NCI-H1092 treated with DMSO at 0.1 percent for 48 hours (cell line): ENCODE measurements around the gene VTI1A.

Experiments used
- DNase-seq: peaks from one replicate; lab custom pipeline; 2025; lab: John Stamatoyannopoulos, UW

Gene VTI1A

DNA sequence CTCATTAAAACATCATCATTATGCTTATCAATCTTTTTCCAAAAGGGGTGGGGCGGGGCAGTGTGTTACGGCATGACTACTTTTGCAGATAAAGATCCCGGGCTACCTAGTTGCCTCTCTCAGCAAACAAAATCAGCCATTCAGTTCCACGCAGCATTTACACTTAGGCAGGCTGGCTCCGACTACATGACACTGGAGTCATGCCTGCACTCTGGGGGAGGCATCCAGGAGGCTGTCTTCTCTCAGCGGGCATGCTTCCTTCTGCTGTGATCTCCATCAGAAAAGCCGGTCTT is 309.2 kb downstream of the VTI1A start:
- no peak for DNase-seq

DNA sequence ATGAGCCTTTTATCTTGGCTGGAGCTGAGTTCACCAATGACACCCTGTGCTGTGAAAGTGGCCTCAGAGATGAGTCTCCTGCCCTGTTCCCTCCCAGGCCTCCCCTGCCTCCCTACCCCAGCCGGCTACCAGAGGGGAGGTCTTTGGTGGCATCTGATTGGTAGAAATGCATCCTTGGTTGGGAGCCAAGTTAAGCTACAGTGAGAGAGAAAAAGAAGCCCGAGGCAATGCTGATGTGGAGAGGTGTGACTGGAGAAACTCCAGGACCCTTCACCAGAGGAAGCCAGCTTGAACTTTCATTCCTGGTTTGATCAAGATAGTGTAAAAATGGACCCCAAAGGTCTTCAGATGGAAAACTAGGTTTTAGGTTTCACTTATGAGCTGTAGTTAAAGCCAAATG is 311.9 kb downstream of the VTI1A start:
- no peak for DNase-seq

DNA sequence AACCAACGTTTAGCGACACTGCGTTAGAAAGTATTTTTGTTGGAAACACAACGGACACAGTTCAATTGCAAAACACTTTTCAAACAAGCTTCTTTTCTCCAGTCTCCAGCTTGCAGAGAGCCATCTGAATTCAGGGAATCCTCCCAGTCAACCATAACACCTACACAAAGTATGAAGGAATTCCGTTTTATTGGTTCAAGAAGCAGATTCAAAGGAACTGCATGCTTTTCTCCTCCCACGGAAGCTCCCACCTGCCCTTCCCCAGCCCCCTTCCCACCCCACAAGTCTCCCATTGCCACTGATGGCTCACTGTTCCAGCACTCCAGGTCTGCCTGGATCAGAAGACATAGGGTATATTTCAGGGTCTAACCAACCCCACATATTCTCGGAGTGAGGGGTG is 312.5 kb downstream of the VTI1A start:
- no peak for DNase-seq

DNA sequence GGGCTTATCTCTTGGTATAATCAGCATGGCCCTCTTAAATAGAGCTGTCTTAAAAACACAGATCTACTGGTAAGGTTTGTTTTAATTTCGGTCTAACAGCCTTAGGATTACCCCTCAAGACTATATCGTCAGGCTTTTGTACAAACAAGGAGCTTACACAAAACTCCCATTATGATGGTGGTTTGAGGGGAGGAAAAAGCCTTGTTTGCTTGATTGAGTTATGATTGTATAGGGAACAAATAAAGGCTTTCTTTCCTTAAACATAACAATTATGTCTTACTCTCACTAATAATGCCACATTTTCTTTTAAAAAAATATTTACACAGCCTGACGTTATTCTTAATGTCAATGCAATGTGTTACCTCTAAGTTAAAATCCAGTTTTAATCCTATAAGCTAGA is 314.2 kb downstream of the VTI1A start:
- no peak for DNase-seq

DNA sequence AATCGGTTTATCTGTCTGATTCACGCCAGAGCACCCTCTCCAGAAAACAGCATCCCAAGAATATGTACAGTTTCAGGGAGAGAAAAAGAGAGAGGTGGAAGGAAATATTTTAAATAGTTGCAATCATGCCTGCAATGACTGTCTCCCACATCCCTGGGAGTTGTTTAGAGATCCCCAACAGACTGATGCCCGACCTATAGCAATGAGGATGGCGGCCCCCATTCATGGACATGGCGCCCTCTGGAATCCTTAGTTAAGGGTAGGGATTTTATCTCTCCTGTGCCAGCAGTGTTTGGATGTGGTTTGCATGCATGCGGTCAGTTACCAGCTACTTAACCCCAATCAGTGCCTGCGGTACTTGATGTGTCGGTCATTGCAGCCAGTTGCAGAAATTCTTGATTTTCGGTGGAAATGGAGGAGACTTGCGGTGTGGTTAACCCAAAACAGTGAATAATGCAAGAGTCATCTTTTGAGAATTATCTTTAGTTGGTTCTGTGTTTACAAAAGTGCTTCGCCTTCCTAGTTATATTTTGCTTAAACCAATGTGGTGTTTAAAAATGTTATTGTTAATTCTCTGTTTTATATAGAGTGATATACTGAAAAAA is 317.0 kb downstream of the VTI1A start:
- no peak for DNase-seq

DNA sequence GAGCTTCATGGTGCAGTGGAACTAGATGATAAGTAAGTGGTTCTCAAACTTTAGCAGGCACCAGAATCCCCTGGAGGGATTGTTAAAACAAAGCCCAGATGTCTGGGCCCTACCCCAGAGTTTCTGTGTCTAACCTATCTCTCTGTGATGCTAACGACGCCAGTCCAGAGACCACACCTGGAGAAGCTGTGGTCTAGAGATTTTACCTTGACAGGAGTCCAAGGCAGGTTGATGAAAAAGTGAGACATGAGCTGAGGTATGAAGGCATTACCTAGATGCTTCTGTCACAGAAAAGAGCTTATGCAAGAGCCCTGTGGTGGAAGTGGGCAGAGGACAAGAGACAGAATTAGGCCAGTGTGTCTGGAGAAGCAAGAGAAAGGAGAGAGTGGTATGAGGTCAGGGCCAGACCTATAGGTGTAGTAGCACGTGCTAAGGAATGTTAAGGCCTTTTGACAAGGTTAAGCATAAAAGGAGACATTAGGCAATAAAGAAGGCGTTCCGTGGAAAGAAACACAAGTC is 318.8 kb downstream of the VTI1A start:
- DNase-seq: no peak

DNA sequence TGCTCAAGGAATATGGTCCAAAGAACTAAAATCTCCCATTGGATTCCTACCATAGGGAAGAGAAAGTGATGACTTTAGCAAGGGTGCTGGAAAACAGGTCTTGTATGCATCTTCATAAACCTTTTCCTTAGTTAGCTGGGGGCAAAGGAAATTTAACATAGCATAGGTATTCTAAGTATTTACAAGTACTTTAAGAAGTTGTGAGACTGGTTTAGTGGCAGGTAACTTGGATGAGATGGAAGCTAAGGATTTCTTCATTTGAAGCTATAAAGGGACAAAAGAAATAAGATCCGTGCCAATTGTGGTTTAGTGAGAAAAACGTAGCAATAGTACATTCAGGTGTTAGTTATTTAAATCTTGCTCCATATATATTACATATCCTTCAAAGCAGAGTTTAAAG is 319.6 kb downstream of the VTI1A start:
- DNase-seq: no peak

DNA sequence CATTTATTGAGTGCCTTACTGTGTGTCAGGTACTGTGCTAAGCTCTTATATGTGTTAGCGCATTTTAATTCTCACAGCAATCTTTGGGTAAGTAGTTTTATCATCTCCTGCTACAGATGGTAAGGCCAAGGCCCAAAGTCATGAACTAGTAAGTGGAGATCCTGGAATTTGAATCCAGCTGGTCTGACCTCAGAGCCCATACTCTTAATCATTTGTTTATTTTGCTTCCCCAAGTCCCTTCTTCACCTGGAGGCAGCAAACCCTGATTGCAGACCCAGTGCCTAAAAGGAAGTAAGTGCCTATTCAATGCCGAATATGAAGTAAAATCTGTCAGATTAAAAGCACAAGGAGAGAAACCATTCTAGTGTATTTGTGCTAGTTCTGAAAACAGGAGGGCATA is 320.1 kb downstream of the VTI1A start:
- no peak for DNase-seq

DNA sequence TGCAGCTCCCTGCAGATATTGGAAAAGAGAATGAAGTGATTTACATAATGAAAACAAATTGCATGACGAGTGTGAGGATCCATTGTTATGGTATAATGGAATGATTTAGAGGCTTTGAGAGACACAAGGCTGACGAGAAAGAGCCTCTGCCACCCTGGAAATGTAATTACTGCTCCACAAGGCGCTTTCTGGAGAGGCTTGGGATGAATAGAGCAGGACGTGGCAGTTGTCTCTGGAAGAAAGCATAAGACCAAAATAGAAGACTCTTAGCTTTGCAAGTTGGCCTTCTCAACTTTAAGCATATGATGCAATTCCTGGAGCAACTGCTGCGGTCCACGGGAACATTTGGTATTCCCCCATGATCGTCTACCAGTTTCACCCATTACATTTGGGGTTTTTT is 321.1 kb downstream of the VTI1A start:
- DNase-seq: no peak

DNA sequence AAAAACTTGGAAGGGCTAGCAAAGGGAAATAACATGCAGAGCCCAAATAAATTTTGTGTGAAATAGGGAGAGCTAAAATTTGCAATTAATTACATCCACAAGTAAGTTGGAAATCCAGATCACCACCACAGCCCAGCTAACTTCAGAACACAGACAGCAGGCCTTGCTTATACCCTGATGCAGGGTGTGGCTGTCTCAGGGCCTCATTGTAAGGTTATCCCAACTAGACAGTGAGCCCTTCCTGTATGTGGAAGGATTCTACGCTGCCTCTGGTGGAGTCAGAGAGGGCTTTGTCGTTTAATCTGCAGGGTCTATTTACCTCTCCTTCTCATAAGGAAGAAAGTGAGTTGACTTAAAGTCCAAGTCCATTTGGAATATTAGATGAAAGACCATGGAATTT is 322.1 kb downstream of the VTI1A start:
- DNase-seq: no peak

DNA sequence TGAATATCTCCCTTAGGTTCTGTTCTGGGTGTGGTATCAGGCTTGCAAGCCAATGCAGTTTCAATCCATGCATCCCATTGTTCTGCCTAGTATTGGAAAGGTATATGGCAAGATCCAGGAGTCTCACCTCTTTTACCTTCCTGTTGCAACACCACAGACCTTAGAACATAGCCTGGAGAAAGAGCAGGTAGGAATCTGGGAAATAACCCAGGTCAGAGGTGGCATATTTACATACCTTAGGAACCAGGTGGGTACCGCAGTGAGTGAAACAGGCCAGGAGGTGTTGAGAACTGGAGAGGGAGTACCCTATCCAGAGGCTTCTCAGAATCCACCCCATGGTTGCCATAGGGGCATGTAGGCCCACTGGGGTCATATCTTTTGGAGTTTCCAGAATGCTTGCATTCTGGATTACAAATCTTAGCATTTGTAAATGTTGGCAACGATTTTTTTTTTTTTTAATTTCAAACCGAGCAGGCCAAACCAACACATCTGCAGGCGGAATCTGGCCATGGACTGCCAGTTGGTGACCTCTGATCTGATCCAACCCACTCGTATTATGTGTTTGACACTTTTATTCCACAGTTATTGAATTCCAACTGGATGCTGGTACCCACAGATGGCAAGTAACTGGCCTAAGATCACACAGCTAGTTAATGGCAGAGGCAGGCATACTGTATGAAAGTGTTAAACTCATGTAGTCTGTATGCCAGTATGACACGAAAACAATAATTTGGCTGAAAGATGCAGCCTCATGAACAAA is 322.8 kb downstream of the VTI1A start:
- DNase-seq: no peak

DNA sequence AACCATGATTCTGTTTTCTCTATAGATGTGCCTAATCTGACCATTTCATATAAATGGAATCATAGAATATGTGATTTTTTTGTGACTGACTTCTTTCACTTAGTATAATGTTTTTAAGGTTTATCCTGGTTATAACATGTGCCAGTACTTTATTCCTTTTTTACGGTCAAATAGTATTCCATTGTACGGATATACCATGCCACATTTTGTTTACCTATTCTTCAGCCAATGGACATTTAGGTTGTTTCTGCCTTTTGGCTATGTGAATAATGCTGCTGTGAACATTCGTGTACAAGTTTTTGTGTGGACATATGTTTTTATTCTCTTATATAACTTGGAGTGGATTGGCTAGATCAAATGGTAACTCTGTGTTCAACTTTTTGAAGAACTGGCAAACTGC is 324.7 kb downstream of the VTI1A start:
- DNase-seq: no peak

DNA sequence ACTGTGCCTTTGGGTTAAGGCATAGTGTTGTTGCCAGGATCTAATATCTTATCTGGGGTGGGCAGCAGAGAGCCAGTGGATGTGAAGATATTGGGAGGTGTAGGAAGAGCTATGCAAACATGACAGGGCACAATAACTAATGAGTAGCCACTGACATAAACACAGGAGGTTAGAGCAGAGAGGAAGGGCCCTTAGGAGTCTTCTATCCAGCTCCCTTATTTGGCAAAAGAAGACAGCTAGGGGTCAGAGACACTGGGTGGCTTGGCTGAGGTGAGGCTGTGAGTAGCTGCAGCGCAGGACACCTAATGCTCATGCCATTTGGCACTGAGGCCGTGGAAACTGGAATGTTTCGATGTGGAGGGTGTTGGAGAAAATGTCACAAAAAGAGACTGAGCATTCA is 326.8 kb downstream of the VTI1A start:
- DNase-seq: no peak

DNA sequence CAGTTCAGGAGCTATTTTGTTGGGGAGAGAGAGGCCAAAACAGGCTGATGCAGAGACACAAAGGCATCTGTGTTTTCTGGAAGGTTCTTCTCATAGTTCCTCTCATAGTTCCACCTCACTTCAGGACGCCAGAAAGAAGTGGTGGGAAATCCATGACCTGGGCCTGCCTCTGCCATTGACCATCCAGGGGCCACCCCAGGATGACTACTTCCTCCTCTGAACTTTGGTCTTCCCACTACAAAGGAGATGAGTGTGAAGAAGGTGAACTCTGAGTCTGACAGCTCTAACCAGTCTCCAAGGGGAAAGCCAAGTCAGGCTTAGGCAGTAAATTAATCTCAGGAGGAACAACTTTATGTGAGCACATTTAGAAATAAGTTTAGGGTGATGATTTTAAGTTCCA is 327.2 kb downstream of the VTI1A start:
- DNase-seq: no peak

DNA sequence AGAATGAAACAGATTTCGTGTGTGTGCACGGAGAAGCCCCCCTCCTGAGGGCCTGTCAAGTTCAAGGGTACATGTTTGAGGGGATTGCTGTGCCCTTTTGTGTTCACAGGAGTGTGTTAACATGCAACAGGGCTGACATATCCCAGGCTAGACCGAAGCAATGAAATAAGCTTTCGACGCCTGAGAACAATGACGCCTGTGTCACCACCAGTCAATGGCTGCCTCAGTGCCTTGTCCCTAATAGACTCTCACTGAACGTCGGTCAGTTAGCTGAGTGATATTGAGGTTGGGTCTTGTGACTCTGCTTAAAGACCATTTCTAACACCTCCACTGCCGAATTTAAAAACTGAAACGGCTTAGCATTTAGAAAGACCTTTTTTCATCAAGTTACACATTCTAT is 327.8 kb downstream of the VTI1A start:
- DNase-seq: no peak

DNA sequence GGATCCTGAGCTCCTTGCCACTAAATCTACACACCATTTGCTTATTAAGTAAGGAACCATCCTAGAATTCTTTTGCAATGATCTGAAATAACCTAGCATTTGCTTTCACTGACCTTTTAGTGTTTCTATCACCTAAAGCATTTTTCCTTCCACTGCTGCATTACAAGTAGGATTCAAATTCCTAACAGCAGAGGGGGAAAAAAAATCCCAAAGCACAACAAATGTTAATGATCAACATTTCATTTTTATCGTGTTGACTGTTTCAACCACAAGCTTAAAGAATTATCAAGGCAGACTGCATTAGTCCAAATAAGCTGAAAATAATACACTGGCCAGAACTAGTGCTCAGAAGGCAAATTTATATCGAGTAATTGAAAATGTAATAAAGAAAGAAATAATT is 328.4 kb downstream of the VTI1A start:
- peak; percentile 58 for DNase-seq

DNA sequence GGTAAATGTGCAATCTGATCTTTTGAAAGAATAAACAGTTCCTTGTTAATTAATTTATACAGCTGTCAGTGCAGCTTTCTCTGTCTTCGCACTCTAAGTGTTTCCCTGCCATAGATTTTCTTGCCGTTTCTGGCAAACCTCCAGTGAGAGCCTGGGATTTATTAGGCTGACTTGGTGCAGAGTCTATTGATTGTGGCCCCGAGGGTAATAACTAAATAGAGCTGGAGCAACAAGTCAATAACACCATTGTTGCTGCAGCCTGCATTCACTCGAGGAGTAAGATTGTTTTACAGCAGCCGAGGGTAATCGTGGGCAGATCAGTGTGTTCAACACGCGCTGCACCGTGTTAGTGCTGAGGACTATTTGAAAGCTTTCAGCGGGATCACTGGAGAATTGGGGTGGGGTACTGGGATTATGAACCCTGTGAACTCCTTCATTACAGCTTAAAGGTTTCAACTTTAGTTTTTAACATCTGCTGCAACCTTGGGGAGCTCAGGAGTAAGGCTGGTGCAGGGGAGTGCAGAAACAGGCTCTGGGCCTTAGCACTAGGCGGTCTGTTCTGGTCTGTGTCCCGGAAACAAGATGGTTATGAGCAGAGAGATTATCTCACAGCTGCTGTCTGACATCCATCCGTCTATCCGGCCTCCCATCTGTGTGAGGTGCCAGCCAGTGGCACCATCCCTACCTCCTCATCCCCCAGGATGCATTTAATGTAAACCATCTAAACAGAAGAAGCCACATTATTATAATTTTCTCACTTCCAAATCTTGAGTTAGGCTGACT is 329.1 kb downstream of the VTI1A start:
- peak; percentile 68 for DNase-seq

DNA sequence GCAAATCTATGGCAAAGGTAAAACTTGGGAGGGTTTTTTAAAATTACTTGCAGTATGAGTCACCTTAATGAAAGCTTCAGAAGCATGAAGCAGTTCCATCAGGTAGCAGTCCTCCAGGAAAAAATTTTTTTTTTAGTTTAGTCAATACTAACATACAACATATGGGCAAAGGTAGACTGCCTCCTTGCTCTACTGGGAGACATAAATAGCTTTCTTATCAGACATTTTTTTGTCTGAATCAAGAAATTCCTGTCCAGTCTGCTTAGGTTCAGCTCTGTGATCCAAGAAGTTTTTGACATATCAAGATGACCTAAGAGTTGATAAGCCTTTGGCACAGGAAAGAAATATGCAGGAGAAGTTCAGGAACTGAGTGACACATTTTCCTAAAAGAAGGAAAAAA is 331.6 kb downstream of the VTI1A start:
- DNase-seq: no peak

DNA sequence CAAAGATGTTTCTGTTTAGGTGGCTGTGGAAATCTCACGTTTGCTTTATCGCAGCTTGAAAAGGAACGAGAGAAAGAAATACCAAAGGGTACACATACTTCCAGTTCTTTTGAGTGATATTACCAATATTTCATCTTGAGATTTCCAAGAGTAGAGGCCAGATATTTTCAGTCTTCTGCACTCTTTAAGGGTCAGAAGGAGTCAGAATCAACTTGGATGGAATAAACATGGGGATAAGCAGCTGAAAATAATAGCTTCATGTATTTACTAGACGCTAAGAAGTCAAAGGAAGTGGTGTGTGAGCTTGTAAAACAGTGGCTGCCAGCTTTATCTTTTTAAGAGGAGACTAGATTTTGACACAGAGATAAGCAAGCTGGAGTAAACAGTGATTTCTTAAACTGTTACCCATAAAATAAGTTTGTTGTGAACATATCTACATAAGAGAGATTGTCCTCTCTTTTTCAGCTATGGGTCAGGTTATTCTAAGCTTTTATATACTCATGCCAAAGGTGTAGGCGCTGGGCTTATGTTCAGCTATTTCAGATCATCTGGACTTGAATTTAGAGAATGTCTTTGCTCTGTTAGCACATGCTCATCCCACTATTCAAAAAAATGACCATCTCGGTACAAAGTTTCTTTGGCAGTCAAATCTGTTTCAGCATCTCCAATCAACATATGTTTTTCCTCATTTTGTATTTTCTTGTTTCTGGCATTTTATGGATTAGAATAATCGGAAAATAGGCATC is 332.2 kb downstream of the VTI1A start:
- no peak for DNase-seq

DNA sequence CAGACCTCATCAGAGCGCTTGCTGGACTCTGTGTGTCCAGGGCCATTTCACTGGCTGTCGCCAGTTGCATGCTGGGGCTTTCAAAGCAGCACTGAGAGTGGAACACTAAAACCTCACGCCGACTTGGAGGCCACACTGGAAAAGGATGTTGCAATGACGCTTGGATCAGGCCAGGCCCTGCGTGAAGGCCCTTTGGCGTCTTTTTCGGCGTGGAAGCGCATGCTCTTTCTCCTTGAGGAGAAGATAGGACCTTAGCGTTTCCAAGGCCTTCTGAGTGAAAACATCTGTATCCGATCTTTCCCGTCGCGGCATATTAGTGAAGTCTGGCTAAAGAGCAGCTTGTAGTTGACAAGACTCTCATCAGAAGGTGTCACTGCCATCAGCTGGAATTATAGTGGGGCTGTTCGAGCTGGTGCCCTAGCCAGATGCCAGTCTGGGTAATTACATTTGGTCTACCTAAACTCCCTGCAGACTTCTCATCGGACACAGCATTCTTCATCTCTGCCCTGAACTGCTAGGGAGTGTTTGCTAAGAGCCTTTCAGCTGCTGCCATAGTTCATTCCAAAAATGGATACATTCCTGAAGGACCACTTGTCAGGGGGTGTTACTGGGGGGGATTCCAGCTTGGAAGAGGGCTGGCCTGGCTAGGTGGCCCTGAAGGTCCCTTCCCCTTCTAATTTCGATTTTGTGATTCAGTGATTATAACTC is 335.3 kb downstream of the VTI1A start:
- DNase-seq: no peak

DNA sequence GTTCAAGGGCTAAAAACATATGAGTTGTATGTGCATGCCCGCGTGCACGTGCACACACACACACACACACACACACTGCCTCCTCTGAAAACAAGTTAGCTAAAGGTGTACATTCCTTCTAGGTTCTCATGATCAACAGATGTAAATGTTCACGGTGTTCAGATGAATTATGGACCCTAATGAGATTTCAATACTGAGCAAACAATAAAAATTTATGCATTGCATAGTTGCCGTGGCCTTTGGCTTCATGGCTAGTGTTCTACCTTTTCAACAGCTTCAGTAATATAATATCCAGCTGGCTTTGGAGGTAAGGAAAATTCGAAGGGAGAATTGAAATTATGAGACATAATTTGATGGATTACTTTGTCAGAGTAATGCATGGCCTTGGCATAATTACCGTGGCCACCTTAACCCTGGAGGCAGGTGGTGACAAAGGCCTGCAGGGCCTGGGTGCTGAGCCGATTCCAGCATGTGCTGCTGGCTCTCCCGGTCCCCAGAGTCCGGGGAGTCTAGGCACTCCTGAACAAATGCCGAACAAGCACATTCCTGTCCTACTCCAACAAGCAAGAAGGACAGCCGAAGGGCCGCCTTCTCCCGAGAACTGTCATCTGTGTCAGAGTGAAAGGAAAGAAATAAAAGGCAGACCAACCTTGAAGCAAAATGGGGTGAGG is 336.5 kb downstream of the VTI1A start:
- DNase-seq: peak; percentile 9
